ENCODE measurements around the gene SPECC1. TPM values are rescaled to one million over a fixed set of nuclear protein-coding genes. Genes with fewer than 3 reads are reported as not detected.

SPECC1 gene
- total RNA-seq, 2 donors from 2014 or later: 10.3 to 13.5 TPM

GRCh38 chr17:20085283-20085845 lies 76.2 kb downstream of the SPECC1 start:
- Histone ChIP-seq H3K4me1 (peaks cover 0 to 26% of the 10 kb centered on the region in 2 donors), H3K9me3 (no peaks in the 10 kb centered on the region), H3K27me3 (no peaks in the 10 kb centered on the region), H3K4me3 (no peak overlapping the region), H3K36me3 (no peaks in the 10 kb centered on the region), H3K27ac (peak overlapping the region; percentile 66 to 70)
- DNase-seq (ENCODE audit: low spot score): peak; percentile 50
- no peak for TF ChIP-seq CTCF (IDR thresholded peaks at IDR 0.05)

GRCh38 chr17:20086416-20087076 lies 77.4 kb downstream of the SPECC1 start:
- peak in 1 of 2 donors; percentile 46 for TF ChIP-seq CTCF (IDR thresholded peaks at IDR 0.05)
- Histone ChIP-seq H3K27ac (peak overlapping the region; percentile 66 to 70), H3K27me3 (no peaks in the 10 kb centered on the region), H3K36me3 (no peaks in the 10 kb centered on the region), H3K4me3 (no peak overlapping the region), H3K9me3 (no peaks in the 10 kb centered on the region), H3K4me1 (peaks cover 0 to 37% of the 10 kb centered on the region in 2 donors)
- DNase-seq (ENCODE audit: low spot score): peak; percentile 52

GRCh38 chr17:20087538-20088250 lies 78.5 kb downstream of the SPECC1 start:
- Histone ChIP-seq H3K27me3 (no peaks in the 10 kb centered on the region), H3K27ac (peak overlapping the region; percentile 66 to 70), H3K4me3 (no peak overlapping the region), H3K36me3 (no peaks in the 10 kb centered on the region), H3K4me1 (peaks cover 0 to 41% of the 10 kb centered on the region in 2 donors), H3K9me3 (no peaks in the 10 kb centered on the region)
- no peak for TF ChIP-seq CTCF (IDR thresholded peaks at IDR 0.05)
- no peak for DNase-seq (ENCODE audit: low spot score)

GRCh38 chr17:20089756-20090547 lies 80.8 kb downstream of the SPECC1 start:
- Histone ChIP-seq H3K4me3 (no peak overlapping the region), H3K9me3 (no peaks in the 10 kb centered on the region), H3K27ac (peak overlapping the region; percentile 87 to 91), H3K4me1 (peaks cover 0 to 52% of the 10 kb centered on the region in 2 donors), H3K36me3 (no peaks in the 10 kb centered on the region), H3K27me3 (no peaks in the 10 kb centered on the region)
- no peak for TF ChIP-seq CTCF (IDR thresholded peaks at IDR 0.05)
- DNase-seq (ENCODE audit: low spot score): no peak

GRCh38 chr17:20091174-20092029 lies 82.2 kb downstream of the SPECC1 start:
- peak; percentile 65 for DNase-seq (ENCODE audit: low spot score)
- H3K36me3 ChIP-seq: no peaks in the 10 kb centered on the region
- no peak for TF ChIP-seq CTCF (IDR thresholded peaks at IDR 0.05)
- peaks cover 0 to 55% of the 10 kb centered on the region in 2 donors for H3K4me1 ChIP-seq
- H3K27ac ChIP-seq: peak overlapping the region; percentile 87 to 91
- no peak overlapping the region for H3K4me3 ChIP-seq
- H3K9me3 ChIP-seq: no peaks in the 10 kb centered on the region
- H3K27me3 ChIP-seq: no peaks in the 10 kb centered on the region
